K562 (cell line): ENCODE measurements around the gene DGCR2. TPM values are rescaled to one million over a fixed set of nuclear protein-coding genes. Genes with fewer than 3 reads are reported as not detected.

Experiments used
- CREB3 ChIP-seq: fragments of 450-650 bp; conservative IDR thresholded peaks from 2 replicates; pipeline ENCODE4 v1.6.1; 2016; ENCODE audit warnings: missing genetic modification characterization, low read depth, mild to moderate bottlenecking, missing compliant biosample characterization, moderate library complexity
- FOS ChIP-seq: IDR thresholded peaks from 3 replicates; pipeline ENCODE4 v1.6.1; 2011; ENCODE audit not compliant: insufficient read length; ENCODE audit errors: extremely low read depth
- JUND ChIP-seq, 2 experiments: IDR thresholded peaks; 2 replicates in 1 of 2; 3 replicates in 1 of 2; pipeline ENCODE4 v1.6.1; 2011; ENCODE audit warnings: borderline replicate concordance in 2 of 2, low read depth in 2 of 2, low read length in 2 of 2, improper control_type of control experiment in 1 of 2, missing biosample characterization in 1 of 2, missing genetic modification characterization in 1 of 2, missing genetic modification reagents in 1 of 2
- MCM3 ChIP-seq: fragments of 450-650 bp; IDR thresholded peaks from 2 replicates; pipeline ENCODE4 v1.6.1; 2016
- MTA1 ChIP-seq: fragments of 450-650 bp; IDR thresholded peaks from 2 replicates; pipeline ENCODE4 v1.6.1; 2017; ENCODE audit warnings: borderline replicate concordance
- RERE ChIP-seq: sonication (generic); formaldehyde crosslinking; IDR thresholded peaks from 2 replicates; pipeline ENCODE4 v1.8.0; 2023; ENCODE audit warnings: missing genetic modification reagents, mild to moderate bottlenecking, borderline replicate concordance
- SIX5 ChIP-seq, 2 experiments: IDR thresholded peaks; 2 replicates each; pipeline ENCODE4 v1.6.1; 2011; ENCODE audit warnings: low read length in 2 of 2, borderline replicate concordance in 1 of 2, low read depth in 1 of 2, mild to moderate bottlenecking in 1 of 2, moderate library complexity in 1 of 2; ENCODE audit not compliant: insufficient read depth in 1 of 2
- TFAP4 ChIP-seq: sonication (generic); formaldehyde crosslinking; IDR thresholded peaks from 2 replicates; pipeline ENCODE4 v1.8.0; 2022; ENCODE audit warnings: missing genetic modification reagents, mild to moderate bottlenecking, moderate library complexity, borderline replicate concordance
- TSHZ1 ChIP-seq: fragments of 250-450 bp; sonication (Bioruptor Pico); IDR thresholded peaks from 2 replicates; pipeline ENCODE4 v1.4.0; 2020; ENCODE audit warnings: mild to moderate bottlenecking, moderate library complexity
- WHSC1 ChIP-seq: IDR thresholded peaks from one replicate; pipeline ENCODE4 v1.6.1; 2012; ENCODE audit warnings: low read length, control low read depth, inconsistent platforms
- ZFP30 ChIP-seq: fragments of 250-450 bp; sonication (Bioruptor Pico); IDR thresholded peaks from 2 replicates; pipeline ENCODE4 v1.8.0; 2022; ENCODE audit warnings: moderate library complexity, mild to moderate bottlenecking, inconsistent platforms, borderline replicate concordance
- ZNF589 ChIP-seq: fragments of 200-800 bp; sonication (Bioruptor generic); IDR thresholded peaks from 2 replicates; pipeline ENCODE4 v1.6.1; 2016; ENCODE audit warnings: low read depth, missing genetic modification characterization, missing compliant biosample characterization
- polyA plus RNA-seq, 8 experiments: library from polyadenylated mRNA; depleted of rRNA in 4 of 8; stranded (reverse) in 5 of 8; unstranded in 3 of 8; fragments of >200 nt; fragmentation: Nextera tagmentation in 2 of 8; fragmentation: Illumina TruSeq in 1 of 8; extraction: Ambion mirVana in 2 of 8; extraction: Trizol in 1 of 8; gene quantifications; 2 replicates each; pipeline versions ENCODE4 v1.2.1 to v1.2.3, GENCODE V29; 2011 to 2014; ENCODE audit warnings: inconsistent platforms in 1 of 8, missing spikeins in 1 of 8
- total RNA-seq, 7 experiments: library from RNA; depleted of rRNA in 6 of 7; stranded (reverse); fragments of >200 nt in 6 of 7; fragmentation: Illumina TruSeq in 2 of 7; extraction: Trizol in 2 of 7; gene quantifications; 2 replicates each; pipeline versions ENCODE4 v1.2.1 to v1.2.3, GENCODE V29; 2011 to 2021; ENCODE audit warnings: low replicate concordance in 1 of 7

The DGCR2 gene
- total and polyA plus RNA-seq, 9 of the 15 experiments (the other 6 are each of a cell fraction or from before 2014, with no cell fraction given) = 0.69 to 101 (median 56.4) TPM

- TF ChIP-seq WHSC1 (peak; percentile 100), TSHZ1 (CRISPR knock-in tag) (no peak), SIX5 (IDR thresholded peaks at IDR 0.05; ENCODE audit: borderline replicate concordance in 1 of 2, insufficient read depth in 1 of 2, low read depth in 1 of 2, low read length in 2 of 2) (peak in 1 of 2 experiments; percentile 3; a peak in 1 of 4 replicates), TFAP4 (CRISPR knock-in tag) (no peak), MCM3 (no peak), ZFP30 (no peak), JUND (IDR thresholded peaks at IDR 0.05; ENCODE audit: borderline replicate concordance, low read depth, low read length) (peak; percentile 71; the same call in 1 of the 2 replicates), JUND (tag; IDR thresholded peaks at IDR 0.05; ENCODE audit: borderline replicate concordance, low read depth, low read length) (peak; percentile 49; the same call in 1 of the 3 replicates), CREB3 (no peak), ZNF589 (CRISPR knock-in tag) (no peak), FOS (no peak), MTA1 (no peak), RERE (CRISPR knock-in tag) (no peak)
Measured at GRCh38 chr22:19120829-19121630, 1.2 kb downstream of the DGCR2 start (continued).
